ENCODE results near the gene ACO1. TPM values are rescaled to one million over a fixed set of nuclear protein-coding genes. Genes with fewer than 3 reads are reported as not detected.

ACO1 gene
- total and polyA plus RNA-seq, 2 experiments from 2014 or later: 42.1 to 51.5 TPM

DNA sequence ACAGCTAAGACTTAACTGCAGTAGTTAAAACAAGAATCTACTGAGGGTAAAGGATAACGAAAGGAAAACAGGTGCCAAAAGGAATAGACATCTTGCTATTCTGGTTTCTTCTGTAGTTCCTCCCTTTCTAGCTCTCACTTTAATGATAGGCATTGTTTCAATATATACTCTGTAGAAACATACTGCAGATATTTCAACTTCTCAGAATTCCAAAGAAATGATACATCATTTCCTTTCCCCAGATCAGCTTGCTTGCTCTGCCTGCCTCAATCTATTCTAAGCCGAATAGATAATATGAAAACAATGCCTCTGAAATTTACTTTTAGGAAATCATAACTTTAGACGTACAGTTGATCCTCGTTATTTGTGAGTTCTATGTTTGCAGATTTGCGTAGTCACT lies 46.3 kb downstream of the ACO1 start:
- DNase-seq (ENCODE audit: low read depth in 1 of 2, low spot score in 1 of 2): peak in 1 of 2 donors; percentile 66
- Histone ChIP-seq H3K27me3 (no peaks in the 10 kb centered on the region), H3K4me3 (no peak overlapping the region), H3K36me3 (peaks cover 32% of the 10 kb centered on the region), H3K9me3 (ENCODE audit: low read depth) (no peaks in the 10 kb centered on the region), H3K4me1 (ENCODE audit: low read depth) (no peaks in the 10 kb centered on the region), H3K27ac (no peak overlapping the region)
- TF ChIP-seq, protein P1, sequence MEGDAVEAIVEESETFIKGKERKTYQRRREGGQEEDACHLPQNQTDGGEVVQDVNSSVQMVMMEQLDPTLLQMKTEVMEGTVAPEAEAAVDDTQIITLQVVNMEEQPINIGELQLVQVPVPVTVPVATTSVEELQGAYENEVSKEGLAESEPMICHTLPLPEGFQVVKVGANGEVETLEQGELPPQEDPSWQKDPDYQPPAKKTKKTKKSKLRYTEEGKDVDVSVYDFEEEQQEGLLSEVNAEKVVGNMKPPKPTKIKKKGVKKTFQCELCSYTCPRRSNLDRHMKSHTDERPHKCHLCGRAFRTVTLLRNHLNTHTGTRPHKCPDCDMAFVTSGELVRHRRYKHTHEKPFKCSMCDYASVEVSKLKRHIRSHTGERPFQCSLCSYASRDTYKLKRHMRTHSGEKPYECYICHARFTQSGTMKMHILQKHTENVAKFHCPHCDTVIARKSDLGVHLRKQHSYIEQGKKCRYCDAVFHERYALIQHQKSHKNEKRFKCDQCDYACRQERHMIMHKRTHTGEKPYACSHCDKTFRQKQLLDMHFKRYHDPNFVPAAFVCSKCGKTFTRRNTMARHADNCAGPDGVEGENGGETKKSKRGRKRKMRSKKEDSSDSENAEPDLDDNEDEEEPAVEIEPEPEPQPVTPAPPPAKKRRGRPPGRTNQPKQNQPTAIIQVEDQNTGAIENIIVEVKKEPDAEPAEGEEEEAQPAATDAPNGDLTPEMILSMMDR (IDR thresholded peaks at IDR 0.05; ENCODE audit: low read depth, low read length): no peak

DNA sequence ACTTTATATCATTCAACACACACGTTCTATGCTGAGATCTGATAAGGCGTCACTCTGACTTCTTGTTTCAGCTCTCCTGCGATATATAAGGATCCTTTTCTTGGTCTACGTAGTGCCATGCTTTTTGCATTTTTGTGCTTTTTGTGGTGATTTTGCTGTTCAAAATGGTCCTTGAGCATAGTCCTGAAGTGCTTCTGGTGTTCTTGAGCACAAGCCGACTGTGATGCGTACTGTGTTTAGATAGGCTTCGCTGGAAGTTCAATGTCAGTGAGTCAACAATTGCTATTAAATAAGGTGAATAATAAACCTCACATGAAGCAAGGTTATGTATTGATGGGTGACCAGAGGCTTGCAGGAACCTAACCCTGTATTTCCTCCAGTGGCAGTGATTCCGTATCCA lies 46.8 kb downstream of the ACO1 start:
- Histone ChIP-seq H3K9me3 (ENCODE audit: low read depth) (no peaks in the 10 kb centered on the region), H3K4me1 (ENCODE audit: low read depth) (no peaks in the 10 kb centered on the region), H3K27me3 (no peaks in the 10 kb centered on the region), H3K27ac (no peak overlapping the region), H3K4me3 (no peak overlapping the region), H3K36me3 (peaks cover 31% of the 10 kb centered on the region)
- TF ChIP-seq, protein P1 (IDR thresholded peaks at IDR 0.05; ENCODE audit: low read depth, low read length): no peak
- DNase-seq (ENCODE audit: low read depth in 1 of 2, low spot score in 1 of 2): peak in 1 of 2 donors; percentile 10

DNA sequence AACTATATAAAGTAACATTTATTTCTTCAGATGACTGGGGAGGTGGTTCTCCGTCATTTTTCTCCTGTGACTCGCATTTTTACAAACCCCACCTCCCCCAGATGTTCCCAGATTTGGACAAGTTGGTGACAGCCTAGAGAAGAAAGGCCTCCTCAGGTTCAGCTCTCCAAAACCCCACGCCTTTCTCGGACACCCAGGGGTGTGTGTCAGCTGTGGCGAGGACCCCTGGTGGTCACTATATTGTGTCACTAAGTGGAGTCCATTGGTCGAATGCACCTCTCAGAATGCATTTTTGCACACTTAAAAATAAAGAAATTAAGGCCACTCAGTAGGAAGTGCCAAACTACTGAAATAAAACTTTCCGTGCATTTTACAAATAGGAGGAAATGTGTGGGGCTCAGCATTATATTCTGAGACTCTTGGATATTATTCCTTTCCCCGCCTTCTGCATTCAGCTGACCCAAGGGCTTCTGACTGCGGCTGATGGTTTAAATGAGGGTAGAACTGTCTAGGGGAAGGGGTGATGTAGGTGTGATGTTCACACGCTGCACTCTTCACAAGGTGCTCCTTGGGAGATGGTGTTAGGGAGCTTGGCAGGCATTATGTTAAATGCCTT lies 47.6 kb downstream of the ACO1 start:
- H3K9me3 ChIP-seq (ENCODE audit: low read depth): no peaks in the 10 kb centered on the region
- no peaks in the 10 kb centered on the region for H3K4me1 ChIP-seq (ENCODE audit: low read depth)
- no peak overlapping the region for H3K27ac ChIP-seq
- TF ChIP-seq, protein P1 (IDR thresholded peaks at IDR 0.05; ENCODE audit: low read depth, low read length): peak; percentile 60
- DNase-seq (ENCODE audit: low read depth in 1 of 2, low spot score in 1 of 2): peak; percentile 65 to 66
- H3K27me3 ChIP-seq: no peaks in the 10 kb centered on the region
- H3K36me3 ChIP-seq: peaks cover 37% of the 10 kb centered on the region
- no peak overlapping the region for H3K4me3 ChIP-seq

DNA sequence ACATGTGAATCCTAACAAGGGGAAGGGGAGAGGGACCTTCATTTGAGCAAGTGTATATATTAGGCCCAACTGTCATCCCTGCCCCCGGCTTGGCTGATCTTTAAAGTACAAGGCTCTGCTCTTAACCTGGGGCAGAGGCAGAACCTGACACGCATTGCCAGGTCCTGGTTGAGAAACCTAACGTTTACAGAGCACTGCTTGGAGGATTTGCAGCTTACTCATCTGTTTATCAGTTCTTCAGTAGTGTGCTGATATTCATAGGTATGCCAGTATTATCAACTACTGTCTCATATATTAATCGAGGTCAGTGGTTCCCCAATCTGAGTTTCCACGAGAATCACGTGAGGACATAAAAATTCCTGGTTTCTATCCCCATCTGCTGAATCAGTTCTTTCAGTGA lies 50.4 kb downstream of the ACO1 start:
- TF ChIP-seq, protein P1 (IDR thresholded peaks at IDR 0.05; ENCODE audit: low read depth, low read length): no peak

DNA sequence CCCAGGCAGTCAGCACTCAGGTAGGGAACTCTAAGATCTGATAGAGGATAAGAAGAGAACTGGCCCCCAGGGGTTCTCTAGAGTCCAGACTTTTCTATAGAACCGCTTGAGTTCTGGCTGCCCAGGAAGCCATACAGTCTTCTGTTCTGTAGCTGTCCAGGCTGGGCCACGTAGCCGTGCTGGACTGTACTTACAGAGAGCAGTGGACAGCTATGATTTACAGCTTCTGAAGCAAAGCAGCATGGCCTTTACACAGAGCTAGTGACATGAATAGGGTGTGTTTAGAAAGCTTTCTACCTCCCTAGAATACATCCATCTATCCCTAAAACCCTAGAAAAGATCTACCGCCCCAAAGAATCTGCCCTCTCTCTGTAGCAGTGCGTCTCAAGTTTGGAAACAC lies 57.2 kb downstream of the ACO1 start:
- Histone ChIP-seq H3K36me3 (peaks cover 43% of the 10 kb centered on the region), H3K9me3 (ENCODE audit: low read depth) (no peaks in the 10 kb centered on the region), H3K27ac (no peak overlapping the region), H3K4me3 (no peak overlapping the region), H3K27me3 (no peaks in the 10 kb centered on the region), H3K4me1 (ENCODE audit: low read depth) (no peaks in the 10 kb centered on the region)
- TF ChIP-seq, protein P1 (IDR thresholded peaks at IDR 0.05; ENCODE audit: low read depth, low read length): no peak
- DNase-seq (ENCODE audit: low read depth in 1 of 2, low spot score in 1 of 2): no peak

More for the DNA sequence above, 50.4 kb downstream of the ACO1 start:
- Histone ChIP-seq H3K9me3 (ENCODE audit: low read depth) (no peaks in the 10 kb centered on the region), H3K4me3 (no peak overlapping the region), H3K36me3 (peaks cover 50% of the 10 kb centered on the region), H3K4me1 (ENCODE audit: low read depth) (no peaks in the 10 kb centered on the region), H3K27ac (no peak overlapping the region), H3K27me3 (no peaks in the 10 kb centered on the region)
- no peak for DNase-seq (ENCODE audit: low read depth in 1 of 2, low spot score in 1 of 2)
